H9 (cell line): ENCODE results near the gene MYOF. TPM values are rescaled to one million over a fixed set of nuclear protein-coding genes. Genes with fewer than 3 reads are reported as not detected.

ENCODE experiments used
- DNase-seq: peaks from one replicate; pipeline ENCODE4 v3.0.0-alpha.2; 2017
- H2AFZ ChIP-seq: one replicate; pipeline ENCODE4 v1.6.1; 2013; ENCODE audit warnings: mild to moderate bottlenecking, low read length, control low read depth, moderate library complexity
- H2AK5ac ChIP-seq: 2 replicates; pipeline ENCODE4 v1.6.1; 2013; ENCODE audit warnings: low read length, control low read depth, mixed read lengths; ENCODE audit not compliant: insufficient read length
- H2BK120ac ChIP-seq: one replicate; pipeline ENCODE4 v1.6.1; 2013; ENCODE audit warnings: low read depth, mild to moderate bottlenecking, low read length, control low read depth, inconsistent platforms; ENCODE audit not compliant: poor library complexity, severe bottlenecking
- H2BK12ac ChIP-seq: 2 replicates; pipeline ENCODE4 v1.6.1; 2013; ENCODE audit warnings: low read length, control low read depth, mixed read lengths, low read depth; ENCODE audit not compliant: insufficient read length
- H2BK15ac ChIP-seq: 2 replicates; pipeline ENCODE4 v1.6.1; 2013; ENCODE audit warnings: low read depth, low read length, control low read depth
- H2BK20ac ChIP-seq: one replicate; pipeline ENCODE4 v1.6.1; 2013; ENCODE audit warnings: low read depth, mild to moderate bottlenecking, low read length, control low read depth, inconsistent platforms; ENCODE audit not compliant: poor library complexity, severe bottlenecking
- H2BK5ac ChIP-seq: 2 replicates; pipeline ENCODE4 v1.6.1; 2013; ENCODE audit warnings: low read length, control low read depth, mixed read lengths; ENCODE audit not compliant: insufficient read length
- H3K14ac ChIP-seq: 2 replicates; pipeline ENCODE4 v1.6.1; 2013; ENCODE audit warnings: low read length, control low read depth; ENCODE audit not compliant: insufficient read depth
- H3K18ac ChIP-seq: 2 replicates; pipeline ENCODE4 v1.6.1; 2013; ENCODE audit warnings: low read depth, mild to moderate bottlenecking, mixed read lengths, low read length, control low read depth; ENCODE audit not compliant: insufficient read length
- H3K23ac ChIP-seq: 2 replicates; pipeline ENCODE4 v1.6.1; 2013; ENCODE audit warnings: low read length, control low read depth, mixed read lengths, low read depth; ENCODE audit not compliant: insufficient read length
- H3K23me2 ChIP-seq: 2 replicates; pipeline ENCODE4 v1.6.1; 2013; ENCODE audit warnings: low read depth, mild to moderate bottlenecking, mixed read lengths, low read length, control low read depth; ENCODE audit not compliant: insufficient read length, poor library complexity, severe bottlenecking
- H3K27ac ChIP-seq: 2 replicates; pipeline ENCODE4 v1.5.1; 2013; ENCODE audit warnings: low read length, control low read depth, mixed read lengths, low read depth; ENCODE audit not compliant: insufficient read length
- H3K27me3 ChIP-seq: 2 replicates; pipeline ENCODE4 v1.6.1; 2013; ENCODE audit warnings: low read length, control low read depth, inconsistent platforms; ENCODE audit not compliant: insufficient read depth
- H3K4ac ChIP-seq: 2 replicates; pipeline ENCODE4 v1.6.1; 2013; ENCODE audit warnings: low read depth, mild to moderate bottlenecking, control low read depth, inconsistent platforms, low read length, moderate library complexity
- H3K4me1 ChIP-seq: 2 replicates; pipeline ENCODE4 v1.6.1; 2013; ENCODE audit warnings: low read length, control low read depth, inconsistent platforms; ENCODE audit not compliant: insufficient read depth
- H3K4me2 ChIP-seq: 2 replicates; pipeline ENCODE4 v1.6.1; 2013; ENCODE audit warnings: low read length, control low read depth, mixed read lengths; ENCODE audit not compliant: insufficient read length, insufficient read depth
- H3K56ac ChIP-seq: 2 replicates; pipeline ENCODE4 v1.6.1; 2013; ENCODE audit warnings: low read depth, mild to moderate bottlenecking, mixed read lengths, low read length, control low read depth; ENCODE audit not compliant: insufficient read length
- H3K79me1 ChIP-seq: 2 replicates; pipeline ENCODE4 v1.6.1; 2013; ENCODE audit warnings: low read depth, mild to moderate bottlenecking, moderate library complexity, low read length, control low read depth, inconsistent platforms; ENCODE audit not compliant: insufficient read depth, poor library complexity, severe bottlenecking
- H3K79me2 ChIP-seq: 2 replicates; pipeline ENCODE4 v1.6.1; 2013; ENCODE audit warnings: low read length, control low read depth, inconsistent platforms; ENCODE audit not compliant: insufficient read depth
- H3K9ac ChIP-seq: 2 replicates; pipeline ENCODE4 v1.6.1; 2013; ENCODE audit warnings: low read length, control low read depth, mixed read lengths; ENCODE audit not compliant: insufficient read length; ENCODE audit errors: extremely low read depth
- H3K9me3 ChIP-seq: one replicate; pipeline ENCODE4 v1.6.1; 2013; ENCODE audit warnings: low read depth, low read length, inconsistent platforms; ENCODE audit not compliant: control insufficient read depth
- H3T11ph ChIP-seq: one replicate; pipeline ENCODE4 v1.6.1; 2013; ENCODE audit warnings: mild to moderate bottlenecking, low read length, control low read depth, inconsistent platforms
- H4K20me1 ChIP-seq: one replicate; pipeline ENCODE4 v1.6.1; 2013; ENCODE audit not compliant: control insufficient read depth, insufficient read length, insufficient read depth
- H4K5ac ChIP-seq: 2 replicates; pipeline ENCODE4 v1.6.1; 2013; ENCODE audit warnings: low read depth, mild to moderate bottlenecking, mixed read lengths, low read length, control low read depth; ENCODE audit not compliant: insufficient read length
- H4K8ac ChIP-seq: replicated peaks from 2 replicates; pipeline ENCODE4 v1.6.1; 2013; ENCODE audit warnings: low read length, control low read depth, mixed read lengths, low read depth; ENCODE audit not compliant: insufficient read length
- H4K91ac ChIP-seq: 2 replicates; pipeline ENCODE4 v1.6.1; 2013; ENCODE audit warnings: low read depth, mild to moderate bottlenecking, moderate library complexity, mixed read lengths, low read length, control low read depth; ENCODE audit not compliant: insufficient read length
- H3K27ac Mint-ChIP-seq, 3 experiments: 2 replicates in 2 of 3; 3 replicates in 1 of 3; pipeline ENCODE4 v1.8.0; 2020 to 2021; ENCODE audit warnings: mixed read lengths in 3 of 3, mild to moderate bottlenecking in 1 of 3, moderate library complexity in 1 of 3
- H3K27me3 Mint-ChIP-seq: 2 replicates; pipeline ENCODE4 v1.8.0; 2021; ENCODE audit warnings: low read depth, mild to moderate bottlenecking, moderate library complexity, mixed read lengths
- H3K36me3 Mint-ChIP-seq, 3 experiments: 2 replicates in 2 of 3; 3 replicates in 1 of 3; pipeline ENCODE4 v1.8.0; 2020 to 2021; ENCODE audit warnings: low read depth in 3 of 3, mixed read lengths in 3 of 3; ENCODE audit not compliant: insufficient read depth in 1 of 3
- H3K4me1 Mint-ChIP-seq, 2 experiments: 2 replicates each; pipeline ENCODE4 v1.8.0; 2020; ENCODE audit warnings: mixed read lengths in 2 of 2
- H3K4me3 Mint-ChIP-seq, 2 experiments: 2 replicates in 1 of 2; 3 replicates in 1 of 2; pipeline ENCODE4 v1.8.0; 2020 to 2021; ENCODE audit warnings: mild to moderate bottlenecking in 2 of 2, mixed read lengths in 2 of 2, moderate library complexity in 1 of 2
- H3K9me3 Mint-ChIP-seq, 2 experiments: 2 replicates in 1 of 2; 3 replicates in 1 of 2; pipeline ENCODE4 v1.8.0; 2020; ENCODE audit warnings: mild to moderate bottlenecking in 2 of 2, mixed read lengths in 2 of 2, moderate library complexity in 1 of 2
- WGBS: extraction: QIAGEN DNeasy Blood & Tissue Kit; methylation state at CpG from one replicate; pipeline ENCODE4 v1.1.7; 2013; ENCODE audit warnings: missing lambda C conversion rate, low lambda C conversion rate, mixed read lengths; ENCODE audit not compliant: insufficient read length; ENCODE audit errors: extremely low coverage; 5-methylcytosine and 5-hydroxymethylcytosine counted together
- total RNA-seq: library from RNA; stranded (reverse); gene quantifications from 2 replicates; pipeline ENCODE4 v1.2.1, GENCODE V29; 2021
- TF ChIP-seq, protein P1 (sequence below): fragments of 200-600 bp; sonication (generic); conservative IDR thresholded peaks from 3 replicates; pipeline ENCODE4 v1.8.0; 2021; ENCODE audit warnings: antibody characterized with exemption, mild to moderate bottlenecking

Gene MYOF
- total RNA-seq, 1 experiment from 2014 or later = 2.8 TPM

DNA sequence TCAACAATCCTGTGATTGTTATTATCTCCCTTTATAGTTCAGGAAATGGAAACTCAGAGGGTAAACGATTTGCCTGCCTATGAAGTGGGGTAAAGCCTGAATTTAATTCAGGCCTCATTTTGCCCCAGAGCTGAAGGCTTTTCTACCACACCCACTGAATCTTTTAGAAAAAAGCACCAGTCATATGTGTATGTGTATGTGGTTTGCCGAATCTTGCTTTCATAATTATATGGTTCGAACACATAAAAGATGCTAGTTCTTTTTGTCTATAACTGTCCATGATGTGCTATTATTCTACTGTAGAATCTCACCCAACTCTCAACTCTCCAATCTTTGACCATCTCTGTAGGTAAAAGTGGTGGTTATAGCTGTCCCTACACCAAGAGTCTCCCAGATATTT lies 83.6 kb downstream of the MYOF start:
- H3K4me2 ChIP-seq = no peak overlapping the region

More for the DNA sequence above, 83.6 kb downstream of the MYOF start:
- Histone ChIP-seq H4K20me1 (no peaks in the 10 kb centered on the region), H2AK5ac (no peak overlapping the region), H2BK5ac (no peak overlapping the region), H3K18ac (no peak overlapping the region), H2BK12ac (no peak overlapping the region), H2BK15ac (no peak overlapping the region), H3K79me1 (no peaks in the 10 kb centered on the region), H3K4ac (no peak overlapping the region), H3K79me2 (no peaks in the 10 kb centered on the region), H3K27ac (no peak overlapping the region), H4K5ac (no peak overlapping the region), H3K9me3 (no peaks in the 10 kb centered on the region), H3K27me3 (no peaks in the 10 kb centered on the region), H3K14ac (no peak overlapping the region), H3K23me2 (no peaks in the 10 kb centered on the region), H3T11ph (no peak overlapping the region), H3K9ac (no peak overlapping the region), H2AFZ (no peak overlapping the region), H2BK20ac (no peak overlapping the region), H3K56ac (no peak overlapping the region), H3K4me1 (no peaks in the 10 kb centered on the region), H4K8ac (no peak overlapping the region), H2BK120ac (no peak overlapping the region), H4K91ac (no peak overlapping the region), H3K23ac (no peak overlapping the region)
- H3K9me3 Mint-ChIP-seq = no peaks in the 10 kb centered on the region
- H3K27me3 Mint-ChIP-seq = peaks cover 2% of the 10 kb centered on the region; the same call in 1 of the 2 replicates
- DNase-seq = no peak
- peaks cover 6 to 9% of the 10 kb centered on the region in 2 experiments for H3K4me1 Mint-ChIP-seq
- no peak overlapping the region for H3K27ac Mint-ChIP-seq
- no peak overlapping the region for H3K4me3 Mint-ChIP-seq
- H3K36me3 Mint-ChIP-seq = no peaks in the 10 kb centered on the region
- TF ChIP-seq, protein P1, sequence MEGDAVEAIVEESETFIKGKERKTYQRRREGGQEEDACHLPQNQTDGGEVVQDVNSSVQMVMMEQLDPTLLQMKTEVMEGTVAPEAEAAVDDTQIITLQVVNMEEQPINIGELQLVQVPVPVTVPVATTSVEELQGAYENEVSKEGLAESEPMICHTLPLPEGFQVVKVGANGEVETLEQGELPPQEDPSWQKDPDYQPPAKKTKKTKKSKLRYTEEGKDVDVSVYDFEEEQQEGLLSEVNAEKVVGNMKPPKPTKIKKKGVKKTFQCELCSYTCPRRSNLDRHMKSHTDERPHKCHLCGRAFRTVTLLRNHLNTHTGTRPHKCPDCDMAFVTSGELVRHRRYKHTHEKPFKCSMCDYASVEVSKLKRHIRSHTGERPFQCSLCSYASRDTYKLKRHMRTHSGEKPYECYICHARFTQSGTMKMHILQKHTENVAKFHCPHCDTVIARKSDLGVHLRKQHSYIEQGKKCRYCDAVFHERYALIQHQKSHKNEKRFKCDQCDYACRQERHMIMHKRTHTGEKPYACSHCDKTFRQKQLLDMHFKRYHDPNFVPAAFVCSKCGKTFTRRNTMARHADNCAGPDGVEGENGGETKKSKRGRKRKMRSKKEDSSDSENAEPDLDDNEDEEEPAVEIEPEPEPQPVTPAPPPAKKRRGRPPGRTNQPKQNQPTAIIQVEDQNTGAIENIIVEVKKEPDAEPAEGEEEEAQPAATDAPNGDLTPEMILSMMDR = no peak
- WGBS = no CpG with 5 or more reads among the region's 3 CpGs
